Stimulated activated effector memory CD8-positive, alpha-beta T cell treated with anti-CD3 and anti-CD28 coated beads, Interleukin-12 subunit alpha, Interleukin-12 subunit beta, amount 100 ng/mL, for 72 hours (primary cell): ENCODE measurements around the gene ATP8B4.
A peak's percentile ranks its signal among the peaks of the same experiment; 100 is the strongest.

ENCODE experiments used
- ATAC-seq: fragments of 150-1000 bp; cut with Tn5 transposase; 2 replicates; pipeline ENCODE4 v1.10.0; 2021
- DNase-seq, 2 donors: peaks; one replicate each; pipeline ENCODE4 v3.0.0; 2021 to 2022; ENCODE audit warnings: low spot score in 2 of 2
- H3K27ac Mint-ChIP-seq: one replicate; pipeline ENCODE4 v1.8.0; 2022; ENCODE audit warnings: mild to moderate bottlenecking, mixed read lengths
- H3K36me3 Mint-ChIP-seq: one replicate; pipeline ENCODE4 v1.8.0; 2022; ENCODE audit warnings: mild to moderate bottlenecking, mixed read lengths
- H3K4me1 Mint-ChIP-seq: one replicate; pipeline ENCODE4 v1.8.0; 2022; ENCODE audit warnings: mixed read lengths
- H3K4me3 Mint-ChIP-seq: one replicate; pipeline ENCODE4 v1.8.0; 2022; ENCODE audit warnings: mild to moderate bottlenecking, mixed read lengths
- H3K9me3 Mint-ChIP-seq: one replicate; pipeline ENCODE4 v1.8.0; 2022; ENCODE audit warnings: mixed read lengths

ATP8B4 gene

GRCh38 chr15:50127255-50127777 lies 8.3 kb upstream of the ATP8B4 start:
- peaks cover 10% of the 10 kb centered on the region for H3K4me1 Mint-ChIP-seq
- H3K36me3 Mint-ChIP-seq, result no peaks in the 10 kb centered on the region
- no peak overlapping the region for H3K4me3 Mint-ChIP-seq
- peaks cover 10% of the 10 kb centered on the region for H3K9me3 Mint-ChIP-seq
- no peak overlapping the region for H3K27ac Mint-ChIP-seq
- ATAC-seq (no peak), DNase-seq (no peak)

- Mint-ChIP-seq H3K9me3 (peaks cover 9% of the 10 kb centered on the region), H3K4me3 (no peak overlapping the region), H3K27ac (no peak overlapping the region), H3K36me3 (no peaks in the 10 kb centered on the region), H3K4me1 (peaks cover 10% of the 10 kb centered on the region)
- ATAC-seq, result no peak
- no peak for DNase-seq
These were observed 7.0 kb upstream of the ATP8B4 start for GRCh38 chr15:50126072-50126471.

GRCh38 chr15:50124631-50125030 lies 5.6 kb upstream of the ATP8B4 start:
- Mint-ChIP-seq H3K4me1 (peaks cover 10% of the 10 kb centered on the region), H3K27ac (no peak overlapping the region), H3K9me3 (peaks cover 4% of the 10 kb centered on the region), H3K4me3 (no peak overlapping the region), H3K36me3 (no peaks in the 10 kb centered on the region)
- DNase-seq, result no peak
- ATAC-seq, result no peak

- Mint-ChIP-seq H3K4me1 (peaks cover 16% of the 10 kb centered on the region), H3K36me3 (no peaks in the 10 kb centered on the region), H3K27ac (no peak overlapping the region), H3K4me3 (no peak overlapping the region), H3K9me3 (peaks cover 4% of the 10 kb centered on the region)
- peak; percentile 60 for ATAC-seq
- DNase-seq, result no peak
These were observed 5.0 kb upstream of the ATP8B4 start for GRCh38 chr15:50123861-50124557.

GRCh38 chr15:50120729-50121128 lies 1.7 kb upstream of the ATP8B4 start:
- Mint-ChIP-seq H3K27ac (no peak overlapping the region), H3K36me3 (peaks cover 11% of the 10 kb centered on the region), H3K4me1 (peaks cover 27% of the 10 kb centered on the region), H3K4me3 (no peak overlapping the region), H3K9me3 (peaks cover 8% of the 10 kb centered on the region)
- ATAC-seq, result no peak
- no peak for DNase-seq

GRCh38 chr15:50117431-50118027 lies 1.5 kb downstream of the ATP8B4 start:
- peaks cover 42% of the 10 kb centered on the region for H3K4me1 Mint-ChIP-seq
- H3K9me3 Mint-ChIP-seq, result peaks cover 4% of the 10 kb centered on the region
- H3K27ac Mint-ChIP-seq, result peak overlapping the region; percentile 61
- DNase-seq, result no peak
- peaks cover 30% of the 10 kb centered on the region for H3K36me3 Mint-ChIP-seq
- peak overlapping the region; percentile 72 for H3K4me3 Mint-ChIP-seq
- ATAC-seq, result no peak

- ATAC-seq, result peak; percentile 79
- H3K4me3 Mint-ChIP-seq, result peak overlapping the region; percentile 72
- peak overlapping the region; percentile 43 for H3K27ac Mint-ChIP-seq
- H3K36me3 Mint-ChIP-seq, result peaks cover 36% of the 10 kb centered on the region
- H3K9me3 Mint-ChIP-seq, result peaks cover 4% of the 10 kb centered on the region
- peak in 1 of 2 donors; percentile 69 for DNase-seq
- H3K4me1 Mint-ChIP-seq, result peaks cover 52% of the 10 kb centered on the region
These were observed 2.6 kb downstream of the ATP8B4 start for GRCh38 chr15:50116477-50116876.

- H3K4me3 Mint-ChIP-seq, result no peak overlapping the region
- ATAC-seq, result no peak
- no peak for DNase-seq
- H3K27ac Mint-ChIP-seq, result no peak overlapping the region
- H3K9me3 Mint-ChIP-seq, result peaks cover 4% of the 10 kb centered on the region
- peaks cover 36% of the 10 kb centered on the region for H3K36me3 Mint-ChIP-seq
- peaks cover 62% of the 10 kb centered on the region for H3K4me1 Mint-ChIP-seq
These were observed 4.8 kb downstream of the ATP8B4 start for GRCh38 chr15:50113992-50114780.

GRCh38 chr15:50113187-50113505 lies 5.9 kb downstream of the ATP8B4 start:
- DNase-seq (no peak), ATAC-seq (no peak)
- Mint-ChIP-seq H3K36me3 (peaks cover 42% of the 10 kb centered on the region), H3K27ac (peak overlapping the region; percentile 73), H3K9me3 (peaks cover 8% of the 10 kb centered on the region), H3K4me1 (peaks cover 63% of the 10 kb centered on the region), H3K4me3 (no peak overlapping the region)

- Mint-ChIP-seq H3K36me3 (peaks cover 47% of the 10 kb centered on the region), H3K4me3 (no peak overlapping the region), H3K9me3 (peaks cover 6% of the 10 kb centered on the region), H3K4me1 (peaks cover 68% of the 10 kb centered on the region), H3K27ac (peak overlapping the region; percentile 73)
- no peak for DNase-seq
- ATAC-seq, result no peak
These were observed 6.4 kb downstream of the ATP8B4 start for GRCh38 chr15:50112488-50113186.

GRCh38 chr15:50110285-50110684 lies 8.7 kb downstream of the ATP8B4 start:
- Mint-ChIP-seq H3K36me3 (peaks cover 45% of the 10 kb centered on the region), H3K27ac (no peak overlapping the region), H3K9me3 (peaks cover 4% of the 10 kb centered on the region), H3K4me1 (peaks cover 71% of the 10 kb centered on the region), H3K4me3 (no peak overlapping the region)
- ATAC-seq, result no peak
- DNase-seq, result no peak

GRCh38 chr15:50109076-50109987 lies 9.7 kb downstream of the ATP8B4 start:
- Mint-ChIP-seq H3K4me3 (peak overlapping the region; percentile 64), H3K9me3 (peaks cover 4% of the 10 kb centered on the region), H3K27ac (peak overlapping the region; percentile 87), H3K4me1 (peaks cover 64% of the 10 kb centered on the region), H3K36me3 (peaks cover 51% of the 10 kb centered on the region)
- ATAC-seq, result no peak
- DNase-seq, result no peak

- Mint-ChIP-seq H3K36me3 (peaks cover 53% of the 10 kb centered on the region), H3K9me3 (peaks cover 4% of the 10 kb centered on the region), H3K4me1 (peaks cover 64% of the 10 kb centered on the region), H3K4me3 (peak overlapping the region; percentile 64), H3K27ac (peak overlapping the region; percentile 87)
- DNase-seq (no peak), ATAC-seq (no peak)
These were observed 10.6 kb downstream of the ATP8B4 start for GRCh38 chr15:50108461-50108860.
